HepG2 (cell line): ENCODE results near the gene FGF23.

Source experiments
- ATF3 ChIP-seq: sonication (generic); formaldehyde crosslinking; IDR thresholded peaks from 2 replicates; pipeline ENCODE4 v1.4.0; 2020; ENCODE audit warnings: missing genetic modification reagents
- BHLHE40 ChIP-seq: IDR thresholded peaks from 2 replicates; pipeline ENCODE4 v1.6.1; 2011; ENCODE audit warnings: low read length, improper control_type of control experiment
- CREM ChIP-seq, 2 experiments: sonication (generic) in 1 of 2; formaldehyde crosslinking in 1 of 2; IDR thresholded peaks; 2 replicates each; pipeline versions ENCODE4 v1.4.0 to v1.6.1; 2016 to 2020; ENCODE audit warnings: antibody characterized with exemption in 1 of 2, mild to moderate bottlenecking in 1 of 2, missing genetic modification reagents in 1 of 2
- FOSL1 ChIP-seq: sonication (generic); formaldehyde crosslinking; IDR thresholded peaks from 2 replicates; pipeline ENCODE4 v1.9.0; 2021; ENCODE audit warnings: missing genetic modification reagents, borderline replicate concordance
- FOXO1 ChIP-seq: sonication (generic); formaldehyde crosslinking; IDR thresholded peaks from 2 replicates; pipeline ENCODE4 v1.4.0; 2020; ENCODE audit warnings: missing genetic modification reagents
- NFE2L2 ChIP-seq: fragments of 150-350 bp; IDR thresholded peaks from 2 replicates; pipeline ENCODE4 v1.6.1; 2014; ENCODE audit warnings: low read length
- POLR2A ChIP-seq, 2 experiments: IDR thresholded peaks; 2 replicates each; pipeline ENCODE4 v1.6.1; 2011; ENCODE audit warnings: low read depth in 2 of 2, low read length in 2 of 2, mild to moderate bottlenecking in 1 of 2, moderate library complexity in 1 of 2; ENCODE audit not compliant: insufficient read depth in 1 of 2
- REPIN1 ChIP-seq: sonication (generic); formaldehyde crosslinking; IDR thresholded peaks from 2 replicates; pipeline ENCODE4 v1.8.0; 2022; ENCODE audit warnings: missing genetic modification reagents, low read depth, mild to moderate bottlenecking, borderline replicate concordance
- ZNF232 ChIP-seq: sonication (generic); formaldehyde crosslinking; IDR thresholded peaks from 2 replicates; pipeline ENCODE4 v1.4.0; 2020; ENCODE audit warnings: missing genetic modification reagents, borderline replicate concordance
- TF ChIP-seq, protein P1 (sequence below): sonication (generic); formaldehyde crosslinking; IDR thresholded peaks from 2 replicates; pipeline ENCODE4 v1.8.1; 2023; ENCODE audit warnings: mild to moderate bottlenecking, missing genetic modification reagents
- TF ChIP-seq, protein P2 (sequence below): sonication (generic); formaldehyde crosslinking; IDR thresholded peaks from 2 replicates; pipeline ENCODE4 v1.8.1; 2022; ENCODE audit warnings: mild to moderate bottlenecking, missing genetic modification reagents
- TF ChIP-seq, protein P3 (sequence below): sonication (generic); formaldehyde crosslinking; IDR thresholded peaks from 2 replicates; pipeline ENCODE4 v1.5.0; 2020; ENCODE audit warnings: mild to moderate bottlenecking, missing genetic modification reagents, moderate library complexity

GRCh38 chr12:4412465-4412864, 33.0 kb upstream of the FGF23 start:
- TF ChIP-seq, protein P1, sequence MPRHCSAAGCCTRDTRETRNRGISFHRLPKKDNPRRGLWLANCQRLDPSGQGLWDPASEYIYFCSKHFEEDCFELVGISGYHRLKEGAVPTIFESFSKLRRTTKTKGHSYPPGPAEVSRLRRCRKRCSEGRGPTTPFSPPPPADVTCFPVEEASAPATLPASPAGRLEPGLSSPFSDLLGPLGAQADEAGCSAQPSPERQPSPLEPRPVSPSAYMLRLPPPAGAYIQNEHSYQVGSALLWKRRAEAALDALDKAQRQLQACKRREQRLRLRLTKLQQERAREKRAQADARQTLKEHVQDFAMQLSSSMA = no peak
- TF ChIP-seq BHLHE40 (no peak), CREM (IDR thresholded peaks at IDR 0.05) (no peak), CREM (CRISPR knock-in tag; IDR thresholded peaks at IDR 0.05) (no peak), FOSL1 (no peak), POLR2A (IDR thresholded peaks at IDR 0.05; ENCODE audit: insufficient read depth in 1 of 2, low read depth in 2 of 2, low read length in 2 of 2) (no peak), ZNF232 (no peak), NFE2L2 (no peak), REPIN1 (CRISPR knock-in tag) (no peak), ATF3 (no peak), FOXO1 (CRISPR knock-in tag) (no peak)
- TF ChIP-seq, protein P2, sequence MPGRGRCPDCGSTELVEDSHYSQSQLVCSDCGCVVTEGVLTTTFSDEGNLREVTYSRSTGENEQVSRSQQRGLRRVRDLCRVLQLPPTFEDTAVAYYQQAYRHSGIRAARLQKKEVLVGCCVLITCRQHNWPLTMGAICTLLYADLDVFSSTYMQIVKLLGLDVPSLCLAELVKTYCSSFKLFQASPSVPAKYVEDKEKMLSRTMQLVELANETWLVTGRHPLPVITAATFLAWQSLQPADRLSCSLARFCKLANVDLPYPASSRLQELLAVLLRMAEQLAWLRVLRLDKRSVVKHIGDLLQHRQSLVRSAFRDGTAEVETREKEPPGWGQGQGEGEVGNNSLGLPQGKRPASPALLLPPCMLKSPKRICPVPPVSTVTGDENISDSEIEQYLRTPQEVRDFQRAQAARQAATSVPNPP (CRISPR knock-in tag) = no peak
- TF ChIP-seq, protein P3, sequence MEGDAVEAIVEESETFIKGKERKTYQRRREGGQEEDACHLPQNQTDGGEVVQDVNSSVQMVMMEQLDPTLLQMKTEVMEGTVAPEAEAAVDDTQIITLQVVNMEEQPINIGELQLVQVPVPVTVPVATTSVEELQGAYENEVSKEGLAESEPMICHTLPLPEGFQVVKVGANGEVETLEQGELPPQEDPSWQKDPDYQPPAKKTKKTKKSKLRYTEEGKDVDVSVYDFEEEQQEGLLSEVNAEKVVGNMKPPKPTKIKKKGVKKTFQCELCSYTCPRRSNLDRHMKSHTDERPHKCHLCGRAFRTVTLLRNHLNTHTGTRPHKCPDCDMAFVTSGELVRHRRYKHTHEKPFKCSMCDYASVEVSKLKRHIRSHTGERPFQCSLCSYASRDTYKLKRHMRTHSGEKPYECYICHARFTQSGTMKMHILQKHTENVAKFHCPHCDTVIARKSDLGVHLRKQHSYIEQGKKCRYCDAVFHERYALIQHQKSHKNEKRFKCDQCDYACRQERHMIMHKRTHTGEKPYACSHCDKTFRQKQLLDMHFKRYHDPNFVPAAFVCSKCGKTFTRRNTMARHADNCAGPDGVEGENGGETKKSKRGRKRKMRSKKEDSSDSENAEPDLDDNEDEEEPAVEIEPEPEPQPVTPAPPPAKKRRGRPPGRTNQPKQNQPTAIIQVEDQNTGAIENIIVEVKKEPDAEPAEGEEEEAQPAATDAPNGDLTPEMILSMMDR = no peak
